GM10266 (cell line): ENCODE measurements around the gene BARX2.
A peak's percentile ranks its signal among the peaks of the same experiment; 100 is the strongest.

ENCODE experiments used
- DNase-seq: peaks from one replicate; pipeline ENCODE4 v3.0.0; 2012; ENCODE audit errors: extremely low spot score
- CTCF ChIP-seq: IDR thresholded peaks from 2 replicates; pipeline ENCODE4 v1.5.1; 2012; ENCODE audit warnings: mild to moderate bottlenecking, low read depth; ENCODE audit not compliant: control insufficient read depth, insufficient read depth; ENCODE audit errors: missing control alignments

Gene BARX2

GRCh38 chr11:129374993-129375750, 476 bp upstream of the BARX2 start:
- TF ChIP-seq CTCF, result no peak
- peak; percentile 29 for DNase-seq

GRCh38 chr11:129376658-129377341, 1.2 kb downstream of the BARX2 start:
- TF ChIP-seq CTCF, result no peak
- no peak for DNase-seq

- DNase-seq, result no peak
- TF ChIP-seq CTCF, result no peak
Measured at GRCh38 chr11:129377739-129378138, 2.1 kb downstream of the BARX2 start.

- no peak for TF ChIP-seq CTCF
Measured at GRCh38 chr11:129380413-129380812, 4.8 kb downstream of the BARX2 start.

GRCh38 chr11:129382583-129382982, 6.9 kb downstream of the BARX2 start:
- no peak for TF ChIP-seq CTCF
- DNase-seq, result no peak

More at GRCh38 chr11:129380413-129380812, 4.8 kb downstream of the BARX2 start:
- no peak for DNase-seq

GRCh38 chr11:129383060-129383459, 7.4 kb downstream of the BARX2 start:
- TF ChIP-seq CTCF, result no peak

GRCh38 chr11:129383502-129383901, 7.9 kb downstream of the BARX2 start:
- no peak for DNase-seq
- no peak for TF ChIP-seq CTCF

More at GRCh38 chr11:129383060-129383459, 7.4 kb downstream of the BARX2 start:
- DNase-seq, result no peak
